Stimulated activated CD8-positive, alpha-beta memory T cell treated with anti-CD3 and anti-CD28 coated beads, Interleukin-4, amount 100 ng/mL, for 1 hour (primary cell): ENCODE measurements around the gene PHF21B.
"Not testable (repeated sequence)": the region's sequence is repeated elsewhere in the genome, so short reads cannot be mapped to it uniquely, and the experiment has no call there.

Experiments
- DNase-seq, 2 donors: peaks; one replicate each; pipeline ENCODE4 v3.0.0-alpha.2; 2020; ENCODE audit warnings: low read depth in 2 of 2, low spot score in 1 of 2

Gene PHF21B

DNA sequence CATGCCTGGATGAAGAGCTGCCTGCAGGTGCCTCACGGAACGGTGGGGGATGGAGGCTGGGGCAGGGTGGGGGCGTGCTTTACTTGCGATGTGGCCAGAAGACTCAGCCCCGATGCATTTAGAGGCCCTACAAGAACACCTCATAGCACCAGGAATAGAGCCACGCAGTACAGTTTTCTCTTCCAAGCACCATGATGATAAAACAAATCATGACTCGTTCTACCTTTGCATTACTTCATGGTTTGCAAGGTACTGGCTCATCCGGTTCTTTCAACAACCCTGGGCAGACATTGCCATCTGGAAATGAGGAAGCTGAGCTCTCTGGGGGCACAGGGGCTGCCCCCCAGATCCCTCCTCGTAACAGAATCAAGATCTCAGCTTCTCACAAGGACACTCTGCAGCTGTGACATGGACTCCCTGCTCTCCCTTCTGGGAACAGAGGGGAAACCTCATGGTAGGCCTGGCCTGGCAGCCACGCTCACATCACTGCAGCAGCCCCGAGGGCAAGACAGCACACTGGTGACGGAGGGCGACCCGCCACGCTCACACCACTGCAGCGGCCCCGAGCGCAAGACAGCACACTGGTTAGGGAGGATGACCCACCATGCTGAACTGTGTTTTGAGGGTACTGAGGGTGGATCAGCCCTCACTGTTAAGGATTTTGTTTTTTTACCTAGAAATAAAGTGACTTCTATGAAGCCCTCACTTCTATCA, 46.9 kb downstream of the PHF21B start:
- DNase-seq = no peak

GRCh38 chr22:44961682-44962081, 48.1 kb downstream of the PHF21B start:
- DNase-seq = not testable (repeated sequence)

DNA sequence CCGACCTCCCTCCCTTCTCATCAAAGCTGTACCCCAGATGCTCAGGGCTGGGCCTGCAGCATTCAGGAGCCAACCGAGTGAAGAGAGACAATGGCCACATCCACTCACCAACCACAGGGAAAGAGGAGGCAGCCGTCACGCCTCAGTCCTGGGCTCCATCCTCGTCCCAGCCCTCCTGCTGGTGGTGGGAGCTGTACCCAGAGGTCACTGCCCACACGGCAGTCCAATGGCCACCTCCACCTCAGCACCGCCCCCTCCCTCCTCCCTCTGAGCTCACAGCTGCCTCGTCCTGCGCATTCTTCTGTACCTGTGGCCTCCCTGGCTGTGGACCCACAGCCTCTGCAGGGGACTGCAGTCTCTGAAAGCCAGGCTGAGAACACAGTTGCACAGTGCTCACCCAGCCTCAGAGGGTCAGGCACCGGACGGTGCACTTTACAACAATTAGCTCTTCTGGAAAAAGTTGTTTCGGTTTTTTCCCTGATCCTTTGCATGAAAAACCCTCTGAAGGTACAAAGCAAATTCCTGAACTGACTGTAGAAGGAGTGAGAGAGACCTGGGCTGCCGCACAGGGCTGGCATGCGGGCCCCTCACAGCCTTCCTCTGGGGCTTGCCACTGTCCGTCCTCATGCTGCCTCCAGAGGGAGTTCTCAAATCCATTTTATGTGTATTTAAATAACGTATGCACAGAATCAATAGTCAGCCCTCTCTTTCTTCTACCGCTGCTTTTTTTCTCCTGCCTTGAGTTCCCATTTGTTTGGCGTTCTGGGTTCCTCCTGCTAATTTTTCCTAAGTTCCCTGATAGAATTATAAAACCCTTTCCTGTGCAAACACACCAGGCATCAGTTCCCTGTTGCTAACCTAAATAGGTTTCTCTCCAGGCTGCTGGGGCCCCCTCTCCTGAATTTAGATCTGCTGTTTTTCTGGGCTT, 52.7 kb downstream of the PHF21B start:
- DNase-seq = no peak

DNA sequence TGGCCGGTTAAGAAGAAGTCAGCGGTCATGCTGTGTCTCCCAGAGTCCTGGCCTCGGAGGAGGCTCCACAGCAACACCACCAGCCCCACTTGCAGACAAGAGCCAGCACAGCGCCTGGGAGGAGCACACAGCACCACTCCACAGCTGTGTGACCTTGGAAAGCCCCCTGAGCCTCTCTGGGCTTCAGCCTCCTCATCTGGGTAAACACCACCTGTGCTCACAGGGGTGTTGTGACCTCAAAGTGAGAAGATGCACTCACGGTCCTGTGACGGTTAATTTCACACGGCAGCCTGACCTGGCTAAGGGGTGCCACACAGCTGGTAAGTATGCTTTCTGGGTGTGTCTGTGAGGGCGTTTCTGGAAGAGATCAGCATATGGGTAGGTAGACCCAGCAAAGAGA, 54.7 kb downstream of the PHF21B start:
- DNase-seq = no peak

GRCh38 chr22:44954149-44954548, 55.7 kb downstream of the PHF21B start:
- DNase-seq = no peak

DNA sequence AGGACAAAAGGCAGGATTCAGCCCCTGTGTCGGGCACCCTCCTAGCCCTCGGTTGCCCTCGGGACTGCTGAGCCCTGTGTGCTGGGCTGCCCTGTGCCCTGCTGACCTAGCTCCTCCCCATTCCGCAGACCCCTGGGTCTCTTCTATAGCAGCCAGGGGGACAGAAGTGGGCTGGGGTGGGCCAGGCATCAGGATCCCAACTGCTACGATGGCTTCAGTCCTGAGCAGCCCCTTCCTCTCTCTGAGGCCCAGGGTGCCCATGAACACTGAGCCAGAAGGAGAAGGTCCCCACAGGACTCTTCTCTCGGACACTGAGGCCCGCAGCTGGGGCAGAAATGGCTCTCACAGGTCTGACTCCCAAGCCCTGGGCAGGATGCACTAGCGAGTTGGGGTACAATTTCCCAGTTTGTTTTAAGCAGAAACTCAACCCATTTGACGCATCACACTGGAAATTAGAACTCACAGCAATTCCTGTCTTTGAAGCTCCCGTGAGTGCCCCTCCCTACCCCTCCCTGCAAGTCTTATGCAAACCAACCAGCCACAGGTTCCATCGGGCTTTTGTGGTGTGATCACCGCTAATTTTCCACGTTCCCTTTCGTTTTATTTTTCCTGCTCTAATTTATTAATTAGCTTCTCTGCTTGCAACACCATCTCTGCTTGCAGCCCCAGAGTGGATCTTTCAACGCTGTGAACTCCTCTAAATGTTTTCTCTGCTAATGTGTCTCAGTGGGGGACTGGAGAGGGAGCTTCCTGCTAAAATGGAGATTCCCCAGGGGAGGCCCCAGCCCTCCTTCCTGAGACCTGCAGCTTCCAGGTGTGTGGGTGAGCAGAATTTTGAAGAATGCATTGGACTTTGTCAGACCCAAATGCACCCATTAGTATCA, 56.7 kb downstream of the PHF21B start:
- DNase-seq = no peak

DNA sequence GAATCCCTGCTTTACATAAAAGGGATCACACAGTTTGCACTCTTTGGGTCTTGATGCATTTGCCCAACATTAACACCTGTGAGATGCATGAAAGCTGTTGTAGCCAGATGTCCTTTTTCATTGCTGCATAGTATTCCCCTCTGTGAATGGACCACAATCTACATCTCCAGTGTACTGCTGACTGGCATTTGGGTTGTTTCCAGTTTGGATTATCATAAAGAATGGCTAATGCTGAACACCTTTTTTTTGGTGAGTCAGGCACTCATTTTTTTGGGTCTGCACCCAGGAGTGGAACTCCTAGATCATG, 58.3 kb downstream of the PHF21B start:
- DNase-seq = no peak

DNA sequence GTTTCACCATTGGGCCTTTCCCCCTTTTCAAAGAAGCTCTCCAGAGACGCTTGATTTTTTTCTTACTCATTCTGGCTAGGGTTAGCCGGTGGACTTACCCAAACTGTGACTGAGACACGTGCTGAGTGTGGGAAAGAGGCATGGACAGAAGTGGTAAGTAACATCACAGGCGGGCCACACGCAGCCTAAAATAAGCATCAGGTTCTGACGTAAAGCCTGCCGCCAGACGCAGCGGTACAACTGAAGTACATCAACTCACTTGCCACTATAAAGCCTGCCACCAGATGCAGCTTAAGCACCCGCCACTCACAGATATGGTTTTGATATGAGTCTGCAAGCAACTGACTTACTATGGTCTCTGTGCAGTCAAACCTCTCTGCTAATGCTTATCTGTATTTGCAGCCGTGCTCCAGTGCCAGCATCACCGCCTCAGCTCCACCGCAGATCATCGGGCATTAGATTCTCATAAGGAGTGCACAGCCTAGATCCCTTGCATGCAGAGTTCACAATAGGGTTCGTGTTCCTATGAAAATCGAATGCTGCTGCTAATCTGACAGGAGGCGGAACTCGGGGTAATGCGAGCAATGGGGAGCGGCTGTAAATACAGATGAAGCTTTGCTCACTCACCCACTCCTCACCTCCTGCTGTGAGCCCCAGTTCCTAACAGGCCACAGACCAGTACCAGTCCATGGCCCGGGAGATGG, 58.8 kb downstream of the PHF21B start:
- no peak for DNase-seq

DNA sequence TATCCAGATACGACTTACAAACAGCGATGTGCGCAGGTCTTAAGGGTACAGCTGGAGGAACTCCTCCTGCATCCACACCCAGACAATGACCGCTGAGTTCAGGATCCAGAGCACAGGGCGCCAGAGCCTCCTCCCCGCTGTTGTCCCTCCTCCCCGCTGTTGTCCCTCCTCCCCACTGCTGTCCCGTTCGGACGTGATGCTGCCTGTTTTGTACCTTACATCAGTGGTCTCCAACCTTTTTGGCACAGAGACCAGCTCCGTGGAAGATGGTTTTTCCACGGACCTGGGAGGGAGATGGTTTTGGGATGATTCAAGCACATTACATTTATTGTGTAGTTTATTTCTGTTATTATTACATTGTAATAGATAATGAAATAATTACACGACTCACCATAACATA, 62.0 kb downstream of the PHF21B start:
- DNase-seq = no peak

DNA sequence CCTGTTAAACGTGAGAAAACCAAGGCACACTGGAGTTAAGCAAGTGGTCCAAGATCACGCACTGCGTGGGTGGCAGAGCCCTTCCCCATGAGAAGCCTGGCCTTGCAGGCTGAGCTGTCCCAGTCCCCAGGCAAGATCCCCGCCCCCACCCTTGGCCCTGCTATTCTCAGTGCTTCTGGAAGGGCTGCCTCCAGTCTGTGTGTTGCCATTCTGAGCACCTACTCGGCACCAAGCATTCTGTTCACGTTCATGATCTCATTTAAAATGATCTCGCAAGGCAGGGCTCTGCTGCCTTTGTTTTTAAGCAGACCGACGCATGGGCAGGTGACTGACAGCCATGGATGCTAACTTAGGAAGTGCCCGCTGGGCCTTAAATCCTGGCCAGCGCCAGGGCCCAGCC, 62.8 kb downstream of the PHF21B start:
- no peak for DNase-seq

- no peak for DNase-seq
These were observed 64.8 kb downstream of the PHF21B start for GRCh38 chr22:44944883-44945601.

- no peak for DNase-seq
These were observed 66.0 kb downstream of the PHF21B start for GRCh38 chr22:44943701-44944324.

GRCh38 chr22:44942979-44943700, 66.7 kb downstream of the PHF21B start:
- no peak for DNase-seq

DNA sequence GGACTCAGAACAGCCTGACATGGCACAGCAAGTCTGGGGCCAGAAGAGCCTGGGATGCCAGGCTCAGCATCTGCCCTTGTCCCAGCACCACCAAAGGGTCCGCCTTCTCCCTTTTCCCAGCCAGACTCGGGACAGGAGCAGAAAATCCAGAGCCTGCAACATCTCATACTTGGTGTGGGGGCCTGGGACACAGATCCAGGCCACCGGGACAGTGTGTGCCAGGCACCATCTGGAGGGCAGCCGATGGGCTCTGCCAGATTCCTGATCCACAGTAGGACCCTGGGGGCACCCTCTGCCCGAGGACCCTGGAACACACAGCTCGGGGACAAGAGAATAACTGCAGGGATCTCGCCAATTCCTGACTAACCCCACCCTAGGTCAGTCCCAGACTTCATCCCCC, 67.7 kb downstream of the PHF21B start:
- no peak for DNase-seq

DNA sequence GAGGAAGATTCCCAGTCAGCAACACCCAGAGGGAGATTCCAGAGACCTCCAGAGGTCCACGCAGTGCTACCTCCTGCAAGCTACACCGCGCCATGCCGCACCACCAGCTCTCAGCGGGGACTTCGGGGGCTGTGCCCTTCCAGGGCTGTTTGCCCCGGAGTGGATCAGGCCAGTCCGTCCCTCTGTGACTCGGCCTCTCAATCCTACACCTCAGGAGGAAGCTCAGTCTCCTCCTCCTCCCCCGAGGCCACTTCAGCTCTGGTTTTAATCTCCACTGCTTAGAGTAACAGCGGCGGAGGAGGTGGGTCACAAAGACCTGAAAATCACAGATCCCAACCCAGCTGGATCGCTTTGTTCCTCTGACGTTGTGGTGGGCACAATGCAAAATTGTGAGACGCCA, 68.6 kb downstream of the PHF21B start:
- DNase-seq = no peak

GRCh38 chr22:44940130-44940529, 69.7 kb downstream of the PHF21B start:
- DNase-seq = no peak

- no peak for DNase-seq
These were observed 70.4 kb downstream of the PHF21B start for GRCh38 chr22:44939451-44939850.

GRCh38 chr22:44938886-44939285, 70.9 kb downstream of the PHF21B start:
- no peak for DNase-seq

DNA sequence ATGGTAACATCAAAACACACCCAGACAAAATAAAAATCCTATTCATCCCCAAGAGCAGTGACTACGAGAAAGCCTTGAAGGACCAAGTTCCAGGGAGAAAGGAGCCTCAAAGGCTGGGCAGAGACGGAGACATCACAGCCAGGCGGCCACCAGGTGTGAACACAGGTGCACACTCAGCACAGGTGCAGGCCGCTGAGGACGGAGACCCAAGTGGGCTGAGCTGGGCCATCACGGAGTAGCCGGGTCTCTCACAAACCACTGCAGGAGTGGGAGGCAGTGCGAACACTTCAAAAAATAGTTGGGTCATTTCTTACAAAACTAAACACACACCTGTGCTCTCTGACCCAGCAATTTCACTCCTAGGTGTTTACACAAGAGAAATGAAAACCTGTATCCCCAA, 72.6 kb downstream of the PHF21B start:
- DNase-seq = no peak
